Measurements from ENCODE around the gene MCM8. TPM values are rescaled to one million over a fixed set of nuclear protein-coding genes. Genes with fewer than 3 reads are reported as not detected.

MCM8 gene
- total and polyA plus RNA-seq, 9 of the 15 experiments (the other 6 are each of a cell fraction or from before 2014, with no cell fraction given), result 4.5 to 43.8 (median 25.4) TPM

GRCh38 chr20:5969940-5970339, 19.5 kb downstream of the MCM8 start:
- intact Hi-C loops (cut with micrococcal nuclease), result no loop called here
- Histone ChIP-seq H3K36me3 (ENCODE audit: control insufficient read depth, insufficient read depth, low read length) (peaks cover 72% of the 10 kb centered on the region), H3K4me3 (no peak overlapping the region), H3K9me1 (ENCODE audit: control insufficient read depth, insufficient read depth, low read length) (no peaks in the 10 kb centered on the region), H3K79me2 (ENCODE audit: control insufficient read depth, insufficient read depth, low read length) (no peaks in the 10 kb centered on the region), H3K9ac (ENCODE audit: insufficient read depth in 1 of 2, low read depth in 2 of 2, low read length in 2 of 2) (no peak overlapping the region), H4K20me1 (replicated peaks; ENCODE audit: control insufficient read depth, insufficient read depth, low read length) (no peaks in the 10 kb centered on the region), H3K27me3 (ENCODE audit: control insufficient read depth in 2 of 2, insufficient read depth in 2 of 2, low read length in 2 of 2) (no peaks in the 10 kb centered on the region), H2AFZ (ENCODE audit: low read depth, low read length) (no peak overlapping the region), H3K4me1 (replicated peaks in 1 of 2; ENCODE audit: control insufficient read depth in 2 of 2, insufficient read depth in 2 of 2, low read length in 2 of 2) (no peaks in the 10 kb centered on the region), H3K27ac (ENCODE audit: extremely low read depth, low read depth, low read length) (no peak overlapping the region), H3K9me3 (replicated peaks; ENCODE audit: control insufficient read depth, insufficient read depth, low read depth, low read length) (no peaks in the 10 kb centered on the region), H3K4me2 (ENCODE audit: insufficient read depth, low read length) (no peak overlapping the region)
- in situ Hi-C loops (cut with MboI), result no loop called here
- FAIRE-seq (no peak), DNase-seq (ENCODE audit: extremely low read depth in 1 of 4, low spot score in 3 of 4) (no peak), ATAC-seq (no peak)
- ChIA-PET POLR2A (no interaction called here), CTCF (ENCODE audit: low intra/inter-chr PET ratio) (no interaction called here)
- no TSS peak for BruUV-seq (replicated peaks)
- TF ChIP-seq ZNF589 (CRISPR knock-in tag; IDR thresholded peaks at IDR 0.05; ENCODE audit: low read depth) (no peak), CC2D1A (IDR thresholded peaks at IDR 0.05) (no peak), ZNF77 (CRISPR knock-in tag; IDR thresholded peaks at IDR 0.05) (no peak), HNRNPLL (IDR thresholded peaks at IDR 0.05; ENCODE audit: low read depth, low read length, poor library complexity, severe bottlenecking) (no peak), MTA1 (IDR thresholded peaks at IDR 0.05; ENCODE audit: borderline replicate concordance) (no peak), XRCC5 (IDR thresholded peaks at IDR 0.05; ENCODE audit: low read depth, low read length) (no peak), MCM7 (IDR thresholded peaks at IDR 0.05) (no peak), ZNF551 (CRISPR knock-in tag; IDR thresholded peaks at IDR 0.05) (no peak), FOXJ2 (tag; IDR thresholded peaks at IDR 0.05) (no peak), ILK (tag; IDR thresholded peaks at IDR 0.05; ENCODE audit: borderline replicate concordance, low read depth) (no peak), ETS1 (conservative IDR thresholded peaks at IDR 0.05; ENCODE audit: control insufficient read depth, low read depth, low read length) (no peak), EGR1 (conservative IDR thresholded peaks at IDR 0.05) (no peak), CEBPZ (IDR thresholded peaks at IDR 0.05; ENCODE audit: borderline replicate concordance, low read depth, low read length) (no peak), GTF2A2 (tag; IDR thresholded peaks at IDR 0.05) (no peak), ZNF717 (CRISPR knock-in tag; IDR thresholded peaks at IDR 0.05) (no peak)
